B cell (primary cell): ENCODE results near the gene RNF114.

Source experiments
- EZH2 ChIP-seq: IDR thresholded peaks from 2 replicates; pipeline ENCODE4 v1.6.1; 2012; ENCODE audit warnings: borderline replicate concordance, low read depth, mild to moderate bottlenecking, moderate library complexity, low read length; ENCODE audit not compliant: insufficient read depth, poor library complexity, severe bottlenecking
- TF ChIP-seq, protein P1 (sequence below): fragments of 200-600 bp; IDR thresholded peaks from one replicate; pipeline ENCODE4 v1.8.0; 2022; ENCODE audit warnings: antibody characterized with exemption, mild to moderate bottlenecking

DNA sequence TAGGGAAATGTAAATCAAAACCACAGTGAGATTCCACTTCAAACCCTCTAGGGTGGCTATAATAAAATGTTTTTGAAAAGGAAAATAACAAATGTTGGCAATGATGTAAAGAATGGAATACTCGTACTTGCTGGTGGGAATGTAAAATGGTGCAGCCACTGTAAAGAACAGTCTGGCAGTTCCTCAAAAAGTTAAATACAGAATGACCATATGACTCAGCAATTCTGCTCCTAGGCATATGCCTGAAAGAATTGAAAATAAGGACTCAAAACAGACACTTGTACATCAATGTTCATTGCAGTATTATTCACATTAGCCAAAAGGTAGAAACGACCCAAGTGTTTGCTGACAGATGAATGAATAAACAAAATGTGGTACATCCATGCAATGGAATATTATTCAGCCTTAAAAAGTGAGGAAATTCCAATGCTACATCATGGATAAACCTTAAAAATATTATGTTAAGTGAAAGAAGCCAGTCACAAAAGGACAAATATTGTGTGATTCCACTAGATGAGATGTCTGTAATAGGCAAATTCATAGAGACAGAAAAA is 10.2 kb upstream of the RNF114 start:
- no peak for TF ChIP-seq EZH2
- TF ChIP-seq, protein P1, sequence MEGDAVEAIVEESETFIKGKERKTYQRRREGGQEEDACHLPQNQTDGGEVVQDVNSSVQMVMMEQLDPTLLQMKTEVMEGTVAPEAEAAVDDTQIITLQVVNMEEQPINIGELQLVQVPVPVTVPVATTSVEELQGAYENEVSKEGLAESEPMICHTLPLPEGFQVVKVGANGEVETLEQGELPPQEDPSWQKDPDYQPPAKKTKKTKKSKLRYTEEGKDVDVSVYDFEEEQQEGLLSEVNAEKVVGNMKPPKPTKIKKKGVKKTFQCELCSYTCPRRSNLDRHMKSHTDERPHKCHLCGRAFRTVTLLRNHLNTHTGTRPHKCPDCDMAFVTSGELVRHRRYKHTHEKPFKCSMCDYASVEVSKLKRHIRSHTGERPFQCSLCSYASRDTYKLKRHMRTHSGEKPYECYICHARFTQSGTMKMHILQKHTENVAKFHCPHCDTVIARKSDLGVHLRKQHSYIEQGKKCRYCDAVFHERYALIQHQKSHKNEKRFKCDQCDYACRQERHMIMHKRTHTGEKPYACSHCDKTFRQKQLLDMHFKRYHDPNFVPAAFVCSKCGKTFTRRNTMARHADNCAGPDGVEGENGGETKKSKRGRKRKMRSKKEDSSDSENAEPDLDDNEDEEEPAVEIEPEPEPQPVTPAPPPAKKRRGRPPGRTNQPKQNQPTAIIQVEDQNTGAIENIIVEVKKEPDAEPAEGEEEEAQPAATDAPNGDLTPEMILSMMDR, result no peak
